GM23338 (cell line): Measurements from ENCODE around the gene CETP. TPM values are rescaled to one million over a fixed set of nuclear protein-coding genes. Genes with fewer than 3 reads are reported as not detected.

Source experiments
- ATAC-seq: fragments of 200-7000 bp; cut with Tn5 transposase; 3 replicates; pipeline ENCODE4 v1.9.1; 2020
- DNase-seq: peaks from one replicate; pipeline ENCODE4 v3.0.0-alpha.2; 2015; ENCODE audit warnings: low spot score
- H2AFZ ChIP-seq: fragments of 200-600 bp; sonication (generic); 2 replicates; pipeline ENCODE4 v1.8.0; 2016; ENCODE audit warnings: antibody characterized with exemption, mild to moderate bottlenecking, moderate library complexity
- H3F3A ChIP-seq: fragments of 200-600 bp; sonication (generic); replicated peaks from 2 replicates; pipeline ENCODE4 v1.8.0; 2017; ENCODE audit warnings: antibody characterized with exemption, mixed run types, low read depth
- H3K27ac ChIP-seq: fragments of 200-600 bp; sonication (generic); 2 replicates; pipeline ENCODE4 v1.6.1; 2016; ENCODE audit warnings: low read depth
- H3K27me3 ChIP-seq: fragments of 200-600 bp; sonication (generic); 2 replicates; pipeline ENCODE4 v1.8.0; 2016; ENCODE audit warnings: mild to moderate bottlenecking, mixed run types, moderate library complexity; ENCODE audit not compliant: insufficient read depth
- H3K36me3 ChIP-seq: fragments of 200-600 bp; sonication (generic); 2 replicates; pipeline ENCODE4 v1.8.0; 2016; ENCODE audit warnings: mild to moderate bottlenecking; ENCODE audit not compliant: insufficient read depth
- H3K4me1 ChIP-seq: fragments of 200-600 bp; sonication (generic); 2 replicates; pipeline ENCODE4 v1.8.0; 2016; ENCODE audit warnings: mild to moderate bottlenecking, moderate library complexity; ENCODE audit not compliant: insufficient read depth
- H3K4me2 ChIP-seq: fragments of 200-600 bp; sonication (generic); 2 replicates; pipeline ENCODE4 v1.7.1; 2017; ENCODE audit warnings: mixed run types
- H3K4me3 ChIP-seq: fragments of 200-600 bp; sonication (generic); 2 replicates; pipeline ENCODE4 v1.6.1; 2016; ENCODE audit warnings: mixed run types
- H3K79me2 ChIP-seq: fragments of 200-600 bp; sonication (generic); replicated peaks from 2 replicates; pipeline ENCODE4 v1.8.0; 2017; ENCODE audit warnings: mild to moderate bottlenecking; ENCODE audit not compliant: insufficient read depth
- H3K9me2 ChIP-seq: fragments of 200-600 bp; sonication (generic); 2 replicates; pipeline ENCODE4 v1.8.0; 2017; ENCODE audit not compliant: insufficient read depth
- H4K20me1 ChIP-seq: fragments of 200-600 bp; sonication (generic); replicated peaks from 2 replicates; pipeline ENCODE4 v1.8.0; 2017; ENCODE audit warnings: mild to moderate bottlenecking; ENCODE audit not compliant: insufficient read depth
- H3K27ac Mint-ChIP-seq: 2 replicates; pipeline ENCODE4 v1.8.0; 2020; ENCODE audit warnings: inconsistent platforms, mild to moderate bottlenecking, moderate library complexity, mixed read lengths
- H3K27me3 Mint-ChIP-seq: 3 replicates; pipeline ENCODE4 v1.8.0; 2022; ENCODE audit warnings: low read depth, mild to moderate bottlenecking, moderate library complexity, mixed read lengths, inconsistent platforms; ENCODE audit not compliant: insufficient read depth, poor library complexity
- H3K36me3 Mint-ChIP-seq: 3 replicates; pipeline ENCODE4 v1.8.0; 2021; ENCODE audit warnings: low read depth, mild to moderate bottlenecking, inconsistent platforms, moderate library complexity, mixed read lengths
- H3K4me1 Mint-ChIP-seq: 3 replicates; pipeline ENCODE4 v1.8.0; 2020; ENCODE audit warnings: mild to moderate bottlenecking, inconsistent platforms, mixed read lengths
- H3K4me3 Mint-ChIP-seq: 3 replicates; pipeline ENCODE4 v1.8.0; 2021; ENCODE audit warnings: moderate library complexity, mild to moderate bottlenecking, inconsistent platforms, mixed read lengths
- H3K9me3 Mint-ChIP-seq: 3 replicates; pipeline ENCODE4 v1.8.0; 2020; ENCODE audit warnings: moderate library complexity, mild to moderate bottlenecking, inconsistent platforms, mixed read lengths
- ZNF114 ChIP-seq: fragments of 250-450 bp; sonication (Bioruptor Pico); IDR thresholded peaks from 2 replicates; pipeline ENCODE4 v1.5.0; 2020; ENCODE audit warnings: mild to moderate bottlenecking, moderate library complexity
- ZNF331 ChIP-seq: fragments of 250-450 bp; sonication (Bioruptor Pico); IDR thresholded peaks from 2 replicates; pipeline ENCODE4 v1.5.0; 2020; ENCODE audit warnings: low read depth, mild to moderate bottlenecking, moderate library complexity
- polyA plus RNA-seq: library from polyadenylated mRNA; unstranded; fragments of >200 nt; fragmentation: Nextera tagmentation; extraction: Ambion mirVana; gene quantifications from 2 replicates; pipeline ENCODE4 v1.2.1, GENCODE V29; 2016
- total RNA-seq: library from RNA; depleted of rRNA; stranded (reverse); fragments of >200 nt; shearing (Covaris generic); gene quantifications from 2 replicates; pipeline ENCODE4 v1.2.3, GENCODE V29; 2014
- TF ChIP-seq, protein P1 (sequence below): IDR thresholded peaks from one replicate; pipeline ENCODE4 v1.6.1; 2018; ENCODE audit warnings: antibody characterized with exemption; ENCODE audit not compliant: unreplicated experiment
- TF ChIP-seq, protein P2 (sequence below): fragments of 250-450 bp; sonication (Bioruptor Pico); IDR thresholded peaks from 2 replicates; pipeline ENCODE4 v1.5.0; 2020; ENCODE audit warnings: mild to moderate bottlenecking, moderate library complexity

CETP gene
- total and polyA plus RNA-seq, 2 experiments from 2014 or later = not detected

DNA sequence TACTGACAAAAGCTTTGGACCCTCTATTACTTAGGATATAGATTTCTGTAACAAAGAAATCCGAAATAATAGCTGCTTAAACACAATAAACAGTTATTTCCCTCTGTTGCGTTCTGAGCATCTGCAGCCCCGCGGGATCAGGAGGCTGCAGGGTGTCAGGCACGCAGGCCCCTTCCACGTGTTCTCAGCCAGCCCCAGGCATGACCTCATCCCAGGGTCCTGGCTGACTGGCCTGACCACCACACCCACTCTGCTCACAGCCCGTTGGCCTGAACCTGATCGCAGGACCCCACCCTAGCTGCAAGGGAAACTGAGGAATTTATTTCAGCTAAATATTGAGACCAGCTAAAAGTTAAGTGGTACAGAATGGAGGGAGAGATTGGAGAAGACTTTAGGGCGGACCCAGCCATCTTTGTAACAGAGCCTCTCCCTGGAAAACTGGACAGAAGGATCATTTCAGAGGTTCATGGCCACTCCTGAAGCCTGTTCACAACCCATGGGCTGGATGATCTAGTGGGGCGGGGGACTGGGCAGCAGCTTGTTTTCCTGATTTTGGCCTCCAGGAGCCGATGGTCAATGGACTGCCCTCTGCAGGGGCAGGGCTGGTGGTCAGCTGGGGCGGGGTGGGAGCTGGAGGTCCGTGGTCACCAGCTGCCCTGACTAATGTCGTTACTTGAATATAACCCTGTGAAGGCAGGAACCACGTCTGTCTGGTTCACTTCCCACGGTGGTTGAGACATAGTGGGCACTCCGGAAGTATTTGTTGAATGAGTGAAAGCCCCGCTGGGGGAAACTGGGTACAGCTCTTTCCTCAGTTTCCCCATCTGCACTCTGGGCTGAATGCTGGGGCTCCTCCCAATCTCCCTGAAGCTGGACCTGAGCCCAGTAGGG lies 10.9 kb downstream of the CETP start:
- Mint-ChIP-seq H3K36me3 (no peaks in the 10 kb centered on the region), H3K27me3 (peaks cover 10% of the 10 kb centered on the region), H3K9me3 (0 out of 3 replicates have a peak, but pooled peaks cover 2% of the 10 kb centered on the region), H3K4me3 (no peak overlapping the region), H3K4me1 (no peaks in the 10 kb centered on the region), H3K27ac (no peak overlapping the region)
- H3K4me1 ChIP-seq = no peaks in the 10 kb centered on the region
- no peak overlapping the region for H3K4me2 ChIP-seq
- H2AFZ ChIP-seq = no peak overlapping the region
- H3K27me3 ChIP-seq = no peaks in the 10 kb centered on the region
- H3K27ac ChIP-seq = no peak overlapping the region
- DNase-seq (no peak), ATAC-seq (no peak)
- H3K4me3 ChIP-seq = no peak overlapping the region
- H3K79me2 ChIP-seq = no peaks in the 10 kb centered on the region
- TF ChIP-seq ZNF331 (CRISPR knock-in tag) = no peak
- TF ChIP-seq, protein P1, sequence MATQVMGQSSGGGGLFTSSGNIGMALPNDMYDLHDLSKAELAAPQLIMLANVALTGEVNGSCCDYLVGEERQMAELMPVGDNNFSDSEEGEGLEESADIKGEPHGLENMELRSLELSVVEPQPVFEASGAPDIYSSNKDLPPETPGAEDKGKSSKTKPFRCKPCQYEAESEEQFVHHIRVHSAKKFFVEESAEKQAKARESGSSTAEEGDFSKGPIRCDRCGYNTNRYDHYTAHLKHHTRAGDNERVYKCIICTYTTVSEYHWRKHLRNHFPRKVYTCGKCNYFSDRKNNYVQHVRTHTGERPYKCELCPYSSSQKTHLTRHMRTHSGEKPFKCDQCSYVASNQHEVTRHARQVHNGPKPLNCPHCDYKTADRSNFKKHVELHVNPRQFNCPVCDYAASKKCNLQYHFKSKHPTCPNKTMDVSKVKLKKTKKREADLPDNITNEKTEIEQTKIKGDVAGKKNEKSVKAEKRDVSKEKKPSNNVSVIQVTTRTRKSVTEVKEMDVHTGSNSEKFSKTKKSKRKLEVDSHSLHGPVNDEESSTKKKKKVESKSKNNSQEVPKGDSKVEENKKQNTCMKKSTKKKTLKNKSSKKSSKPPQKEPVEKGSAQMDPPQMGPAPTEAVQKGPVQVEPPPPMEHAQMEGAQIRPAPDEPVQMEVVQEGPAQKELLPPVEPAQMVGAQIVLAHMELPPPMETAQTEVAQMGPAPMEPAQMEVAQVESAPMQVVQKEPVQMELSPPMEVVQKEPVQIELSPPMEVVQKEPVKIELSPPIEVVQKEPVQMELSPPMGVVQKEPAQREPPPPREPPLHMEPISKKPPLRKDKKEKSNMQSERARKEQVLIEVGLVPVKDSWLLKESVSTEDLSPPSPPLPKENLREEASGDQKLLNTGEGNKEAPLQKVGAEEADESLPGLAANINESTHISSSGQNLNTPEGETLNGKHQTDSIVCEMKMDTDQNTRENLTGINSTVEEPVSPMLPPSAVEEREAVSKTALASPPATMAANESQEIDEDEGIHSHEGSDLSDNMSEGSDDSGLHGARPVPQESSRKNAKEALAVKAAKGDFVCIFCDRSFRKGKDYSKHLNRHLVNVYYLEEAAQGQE = no peak
- no peak for TF ChIP-seq ZNF114 (CRISPR knock-in tag)
- TF ChIP-seq, protein P2, sequence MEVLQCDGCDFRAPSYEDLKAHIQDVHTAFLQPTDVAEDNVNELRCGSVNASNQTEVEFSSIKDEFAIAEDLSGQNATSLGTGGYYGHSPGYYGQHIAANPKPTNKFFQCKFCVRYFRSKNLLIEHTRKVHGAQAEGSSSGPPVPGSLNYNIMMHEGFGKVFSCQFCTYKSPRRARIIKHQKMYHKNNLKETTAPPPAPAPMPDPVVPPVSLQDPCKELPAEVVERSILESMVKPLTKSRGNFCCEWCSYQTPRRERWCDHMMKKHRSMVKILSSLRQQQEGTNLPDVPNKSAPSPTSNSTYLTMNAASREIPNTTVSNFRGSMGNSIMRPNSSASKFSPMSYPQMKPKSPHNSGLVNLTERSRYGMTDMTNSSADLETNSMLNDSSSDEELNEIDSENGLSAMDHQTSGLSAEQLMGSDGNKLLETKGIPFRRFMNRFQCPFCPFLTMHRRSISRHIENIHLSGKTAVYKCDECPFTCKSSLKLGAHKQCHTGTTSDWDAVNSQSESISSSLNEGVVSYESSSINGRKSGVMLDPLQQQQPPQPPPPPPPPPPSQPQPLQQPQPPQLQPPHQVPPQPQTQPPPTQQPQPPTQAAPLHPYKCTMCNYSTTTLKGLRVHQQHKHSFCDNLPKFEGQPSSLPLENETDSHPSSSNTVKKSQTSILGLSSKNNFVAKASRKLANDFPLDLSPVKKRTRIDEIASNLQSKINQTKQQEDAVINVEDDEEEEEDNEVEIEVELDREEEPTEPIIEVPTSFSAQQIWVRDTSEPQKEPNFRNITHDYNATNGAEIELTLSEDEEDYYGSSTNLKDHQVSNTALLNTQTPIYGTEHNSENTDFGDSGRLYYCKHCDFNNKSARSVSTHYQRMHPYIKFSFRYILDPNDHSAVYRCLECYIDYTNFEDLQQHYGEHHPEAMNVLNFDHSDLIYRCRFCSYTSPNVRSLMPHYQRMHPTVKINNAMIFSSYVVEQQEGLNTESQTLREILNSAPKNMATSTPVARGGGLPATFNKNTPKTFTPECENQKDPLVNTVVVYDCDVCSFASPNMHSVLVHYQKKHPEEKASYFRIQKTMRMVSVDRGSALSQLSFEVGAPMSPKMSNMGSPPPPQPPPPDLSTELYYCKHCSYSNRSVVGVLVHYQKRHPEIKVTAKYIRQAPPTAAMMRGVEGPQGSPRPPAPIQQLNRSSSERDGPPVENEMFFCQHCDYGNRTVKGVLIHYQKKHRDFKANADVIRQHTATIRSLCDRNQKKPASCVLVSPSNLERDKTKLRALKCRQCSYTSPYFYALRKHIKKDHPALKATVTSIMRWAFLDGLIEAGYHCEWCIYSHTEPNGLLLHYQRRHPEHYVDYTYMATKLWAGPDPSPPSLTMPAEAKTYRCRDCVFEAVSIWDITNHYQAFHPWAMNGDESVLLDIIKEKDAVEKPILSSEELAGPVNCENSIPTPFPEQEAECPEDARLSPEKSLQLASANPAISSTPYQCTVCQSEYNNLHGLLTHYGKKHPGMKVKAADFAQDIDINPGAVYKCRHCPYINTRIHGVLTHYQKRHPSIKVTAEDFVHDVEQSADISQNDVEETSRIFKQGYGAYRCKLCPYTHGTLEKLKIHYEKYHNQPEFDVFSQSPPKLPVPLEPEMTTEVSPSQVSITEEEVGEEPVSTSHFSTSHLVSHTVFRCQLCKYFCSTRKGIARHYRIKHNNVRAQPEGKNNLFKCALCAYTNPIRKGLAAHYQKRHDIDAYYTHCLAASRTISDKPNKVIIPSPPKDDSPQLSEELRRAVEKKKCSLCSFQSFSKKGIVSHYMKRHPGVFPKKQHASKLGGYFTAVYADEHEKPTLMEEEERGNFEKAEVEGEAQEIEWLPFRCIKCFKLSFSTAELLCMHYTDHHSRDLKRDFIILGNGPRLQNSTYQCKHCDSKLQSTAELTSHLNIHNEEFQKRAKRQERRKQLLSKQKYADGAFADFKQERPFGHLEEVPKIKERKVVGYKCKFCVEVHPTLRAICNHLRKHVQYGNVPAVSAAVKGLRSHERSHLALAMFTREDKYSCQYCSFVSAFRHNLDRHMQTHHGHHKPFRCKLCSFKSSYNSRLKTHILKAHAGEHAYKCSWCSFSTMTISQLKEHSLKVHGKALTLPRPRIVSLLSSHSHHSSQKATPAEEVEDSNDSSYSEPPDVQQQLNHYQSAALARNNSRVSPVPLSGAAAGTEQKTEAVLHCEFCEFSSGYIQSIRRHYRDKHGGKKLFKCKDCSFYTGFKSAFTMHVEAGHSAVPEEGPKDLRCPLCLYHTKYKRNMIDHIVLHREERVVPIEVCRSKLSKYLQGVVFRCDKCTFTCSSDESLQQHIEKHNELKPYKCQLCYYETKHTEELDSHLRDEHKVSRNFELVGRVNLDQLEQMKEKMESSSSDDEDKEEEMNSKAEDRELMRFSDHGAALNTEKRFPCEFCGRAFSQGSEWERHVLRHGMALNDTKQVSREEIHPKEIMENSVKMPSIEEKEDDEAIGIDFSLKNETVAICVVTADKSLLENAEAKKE (CRISPR knock-in tag) = no peak
- no peaks in the 10 kb centered on the region for H4K20me1 ChIP-seq
- H3F3A ChIP-seq = no peaks in the 10 kb centered on the region
- no peaks in the 10 kb centered on the region for H3K36me3 ChIP-seq
- H3K9me2 ChIP-seq = no peaks in the 10 kb centered on the region
